Panc1 (cell line): ENCODE results near the gene HSD17B7.

Source experiments
- CTCF ChIP-seq: fragments of 450-650 bp; IDR thresholded peaks from 2 replicates; pipeline ENCODE4 v1.5.1; 2017; ENCODE audit warnings: mild to moderate bottlenecking
- POLR2AphosphoS5 ChIP-seq: IDR thresholded peaks from 2 replicates; pipeline ENCODE4 v1.6.1; 2012; ENCODE audit warnings: mild to moderate bottlenecking, low read depth, low read length, moderate library complexity
- REST ChIP-seq, 2 experiments: IDR thresholded peaks; 2 replicates each; pipeline ENCODE4 v1.6.1; 2011 to 2012; ENCODE audit warnings: low read depth in 2 of 2, control low read depth in 1 of 2, low read length in 1 of 2, mild to moderate bottlenecking in 1 of 2, moderate library complexity in 1 of 2; ENCODE audit not compliant: insufficient read depth in 1 of 2
- SIN3A ChIP-seq: IDR thresholded peaks from 2 replicates; pipeline ENCODE4 v1.6.1; 2012; ENCODE audit warnings: low read depth, mild to moderate bottlenecking, low read length, moderate library complexity, borderline replicate concordance; ENCODE audit not compliant: insufficient read depth

GRCh38 chr1:162846256-162847212, 56.0 kb downstream of the HSD17B7 start:
- no peak for TF ChIP-seq POLR2AphosphoS5
- TF ChIP-seq SIN3A: no peak
- no peak for TF ChIP-seq CTCF
- no peak for TF ChIP-seq REST (IDR thresholded peaks at IDR 0.05; ENCODE audit: insufficient read depth in 1 of 2, low read depth in 2 of 2, low read length in 1 of 2)
